ENCODE measurements around the gene KATNAL1. TPM values are rescaled to one million over a fixed set of nuclear protein-coding genes. Genes with fewer than 3 reads are reported as not detected.

The KATNAL1 gene
- total RNA-seq, 4 donors from 2014 or later = 5.9 to 9.4 (median 7.5) TPM

DNA sequence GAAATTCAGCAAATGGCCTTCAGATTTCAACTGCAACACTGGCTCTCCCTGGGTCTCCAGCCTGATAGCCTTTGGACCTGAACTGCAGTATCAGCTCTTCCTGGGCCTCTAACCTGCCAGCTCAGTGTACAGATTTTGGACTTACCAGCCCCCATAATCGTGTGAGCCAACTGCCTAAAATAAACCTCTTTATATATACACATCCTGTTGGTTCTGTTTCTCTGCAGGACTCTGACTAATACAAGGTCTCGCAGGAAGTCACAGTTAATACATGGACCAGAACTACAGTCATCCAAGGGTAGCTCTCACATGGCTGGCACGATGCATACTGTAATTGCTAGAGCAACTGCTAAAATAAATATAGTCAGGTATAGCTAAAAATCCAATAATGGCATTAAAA lies 85.1 kb downstream of the KATNAL1 start:
- Histone ChIP-seq H3K4me1 (no peaks in the 10 kb centered on the region), H3K27ac (no peak overlapping the region), H3K4me3 (no peak overlapping the region), H3K9me3 (no peaks in the 10 kb centered on the region), H3K27me3 (no peaks in the 10 kb centered on the region), H3K36me3 (peaks cover 28% of the 10 kb centered on the region)
- no peak for DNase-seq (ENCODE audit: low spot score in 2 of 2)
- 96% methylated on average over 3 of the region's 3 CpGs for WGBS
- TF ChIP-seq EP300 (IDR thresholded peaks at IDR 0.05) = no peak
- no peak for TF ChIP-seq POLR2A (IDR thresholded peaks at IDR 0.05)
- TF ChIP-seq CTCF (IDR thresholded peaks at IDR 0.05) = no peak
- no peak for TF ChIP-seq POLR2AphosphoS5 (IDR thresholded peaks at IDR 0.05)

DNA sequence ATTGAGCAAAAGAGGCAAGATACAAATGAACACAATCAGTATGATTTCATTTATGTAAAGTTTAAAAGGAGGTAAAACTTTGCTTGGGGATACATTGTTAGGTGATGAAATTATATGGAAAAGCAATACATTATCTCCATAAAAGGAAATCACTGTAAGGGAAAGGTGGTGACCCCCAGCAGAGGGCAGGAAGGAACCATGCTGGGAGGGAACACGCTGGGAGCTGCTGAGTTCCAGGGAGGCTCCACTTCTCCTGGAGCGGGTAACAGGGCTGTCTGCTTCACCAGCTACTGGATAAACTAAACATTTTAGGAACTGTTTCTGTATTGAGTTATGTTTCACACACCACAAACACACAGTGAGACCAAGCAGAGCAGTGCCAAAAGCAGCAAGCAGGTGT lies 91.2 kb downstream of the KATNAL1 start:
- Histone ChIP-seq H3K4me1 (no peaks in the 10 kb centered on the region), H3K4me3 (no peak overlapping the region), H3K9me3 (no peaks in the 10 kb centered on the region), H3K36me3 (peaks cover 10% of the 10 kb centered on the region), H3K27ac (no peak overlapping the region), H3K27me3 (no peaks in the 10 kb centered on the region)
- DNase-seq (ENCODE audit: low spot score in 2 of 2) = no peak
- TF ChIP-seq POLR2AphosphoS5 (IDR thresholded peaks at IDR 0.05) = no peak
- no peak for TF ChIP-seq EP300 (IDR thresholded peaks at IDR 0.05)
- no peak for TF ChIP-seq CTCF (IDR thresholded peaks at IDR 0.05)
- no peak for TF ChIP-seq POLR2A (IDR thresholded peaks at IDR 0.05)
- WGBS = 80% methylated on average over 2 of the region's 2 CpGs

DNA sequence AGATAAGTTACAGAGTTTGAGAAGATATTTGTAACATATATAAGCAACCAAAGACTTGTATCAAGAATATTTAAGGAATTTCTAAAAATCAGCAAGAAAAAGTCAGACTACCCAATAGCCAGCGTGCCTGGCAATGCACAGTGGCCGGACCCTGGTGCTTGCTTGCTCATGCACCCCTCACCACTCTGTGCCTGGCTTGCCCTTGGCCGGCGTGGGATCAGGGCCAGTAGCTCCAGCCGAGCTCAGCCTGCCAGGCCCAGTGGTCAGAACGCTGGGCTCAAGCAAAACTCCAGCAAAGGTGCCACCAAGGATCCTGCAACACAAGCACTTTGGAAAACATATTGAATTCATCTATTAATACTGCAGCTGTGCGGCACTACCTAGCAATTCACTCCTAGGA lies 95.1 kb downstream of the KATNAL1 start:
- WGBS = 91% methylated on average over 7 of the region's 7 CpGs
- H3K27me3 ChIP-seq = no peaks in the 10 kb centered on the region
- no peak for TF ChIP-seq CTCF (IDR thresholded peaks at IDR 0.05)
- no peak for TF ChIP-seq POLR2A (IDR thresholded peaks at IDR 0.05)
- no peak for TF ChIP-seq POLR2AphosphoS5 (IDR thresholded peaks at IDR 0.05)

GRCh38 chr13:30211745-30212144 lies 95.6 kb downstream of the KATNAL1 start:
- Histone ChIP-seq H3K4me3 (no peak overlapping the region), H3K4me1 (no peaks in the 10 kb centered on the region), H3K36me3 (peaks cover 8% of the 10 kb centered on the region), H3K27me3 (no peaks in the 10 kb centered on the region), H3K9me3 (no peaks in the 10 kb centered on the region), H3K27ac (no peak overlapping the region)
- no peak for DNase-seq (ENCODE audit: low spot score in 2 of 2)
- TF ChIP-seq EP300 (IDR thresholded peaks at IDR 0.05) (no peak), CTCF (IDR thresholded peaks at IDR 0.05) (no peak), POLR2AphosphoS5 (IDR thresholded peaks at IDR 0.05) (no peak), POLR2A (IDR thresholded peaks at IDR 0.05) (no peak)
- WGBS = 83% methylated on average over 3 of the region's 3 CpGs

More for the DNA sequence above, 95.1 kb downstream of the KATNAL1 start:
- no peak for DNase-seq (ENCODE audit: low spot score in 2 of 2)
- H3K36me3 ChIP-seq = peaks cover 10% of the 10 kb centered on the region
- H3K9me3 ChIP-seq = no peaks in the 10 kb centered on the region
- no peaks in the 10 kb centered on the region for H3K4me1 ChIP-seq
- no peak overlapping the region for H3K4me3 ChIP-seq
- H3K27ac ChIP-seq = no peak overlapping the region

GRCh38 chr13:30204564-30204963 lies 102.8 kb downstream of the KATNAL1 start:
- TF ChIP-seq POLR2AphosphoS5 (IDR thresholded peaks at IDR 0.05) = no peak
- no peak for TF ChIP-seq EP300 (IDR thresholded peaks at IDR 0.05)
- no peak for TF ChIP-seq CTCF (IDR thresholded peaks at IDR 0.05)
- no peak for TF ChIP-seq POLR2A (IDR thresholded peaks at IDR 0.05)
- Histone ChIP-seq H3K36me3 (peaks cover 7% of the 10 kb centered on the region), H3K9me3 (no peaks in the 10 kb centered on the region), H3K4me1 (no peaks in the 10 kb centered on the region), H3K27ac (no peak overlapping the region), H3K27me3 (no peaks in the 10 kb centered on the region), H3K4me3 (no peak overlapping the region)
- DNase-seq (ENCODE audit: low spot score in 2 of 2) = no peak
- 92% methylated on average over 3 of the region's 3 CpGs for WGBS

Measured in suprapubic skin (tissue), 4 donors.